A549 (cell line): ENCODE results near the gene RDH12. TPM values are rescaled to one million over a fixed set of nuclear protein-coding genes. Genes with fewer than 3 reads are reported as not detected.

Experiments
- ATAC-seq, 2 experiments: fragments of 200-7000 bp in 1 of 2; fragments of >200 bp in 1 of 2; cut with Nextera tagmentation in 1 of 2; cut with Tn5 transposase in 1 of 2; 3 replicates each; pipeline versions ENCODE4 v1.8.0 to v1.9.1; 2018 to 2020; ENCODE audit warnings: mild to moderate bottlenecking in 1 of 2, moderate library complexity in 1 of 2
- CTCF ChIA-PET: fragments of 300-600 bp; sonication (Branson Sonifier 250); formaldehyde crosslinking; extraction: SDS; loops from one replicate; lab custom pipeline; 2021; ENCODE audit warnings: antibody characterized with exemption, inconsistent platforms; lab: Yijun Ruan, JAX
- POLR2A ChIA-PET: fragments of 350-600 bp; formaldehyde crosslinking; extraction: SDS; loops from one replicate; lab custom pipeline; 2021; ENCODE audit warnings: antibody characterized with exemption, inconsistent platforms; lab: Yijun Ruan, JAX
- DNase-seq, 2 experiments: peaks; one replicate each; pipeline versions ENCODE4 v3.0.0 to v3.0.0-alpha.2; 2011 to 2016; ENCODE audit warnings: low read depth in 1 of 2, low spot score in 1 of 2
- FAIRE-seq: peaks from 2 replicates; lab custom pipeline; 2011; peaks lifted over from hg19 to GRCh38; lab: Jason Lieb, UNC
- H3K27ac ChIP-seq, 2 experiments: fragments of >200 bp; sonication (Bioruptor Twin); formaldehyde crosslinking; 3 replicates each; pipeline ENCODE4 v1.5.1; 2016 to 2017
- H3K4me1 ChIP-seq: fragments of >200 bp; sonication (Bioruptor Twin); formaldehyde crosslinking; 3 replicates; pipeline ENCODE4 v1.6.1; 2016
- H3K4me2 ChIP-seq: fragments of >200 bp; sonication (Bioruptor Twin); formaldehyde crosslinking; 3 replicates; pipeline ENCODE4 v1.6.1; 2016
- H3K4me3 ChIP-seq: fragments of >200 bp; sonication (Bioruptor Twin); formaldehyde crosslinking; 3 replicates; pipeline ENCODE4 v1.5.1; 2016
- H3K9me3 ChIP-seq: fragments of >200 bp; sonication (Bioruptor Twin); formaldehyde crosslinking; 3 replicates; pipeline ENCODE4 v1.6.1; 2016
- CBX8 ChIP-seq: fragments of 200-600 bp; sonication (generic); IDR thresholded peaks from 2 replicates; pipeline ENCODE4 v1.6.1; 2016
- CEBPB ChIP-seq, 2 experiments: fragments of >200 bp in 1 of 2; sonication (Bioruptor Twin) in 1 of 2; formaldehyde crosslinking in 1 of 2; IDR thresholded peaks; 2 replicates each; pipeline ENCODE4 v1.6.1; 2012 to 2016
- CHD2 ChIP-seq: fragments of 150-350 bp; IDR thresholded peaks from 2 replicates; pipeline ENCODE4 v1.6.1; 2014; ENCODE audit warnings: low read length; ENCODE audit not compliant: partially characterized antibody
- GATA3 ChIP-seq: IDR thresholded peaks from 2 replicates; pipeline ENCODE4 v1.6.1; 2012; ENCODE audit warnings: borderline replicate concordance
- HOXA7 ChIP-seq: fragments of 250-450 bp; sonication (Bioruptor Pico); IDR thresholded peaks from 2 replicates; pipeline ENCODE4 v1.5.0; 2020; ENCODE audit warnings: mild to moderate bottlenecking, moderate library complexity
- HOXB13 ChIP-seq: fragments of 250-450 bp; sonication (Bioruptor Pico); IDR thresholded peaks from 2 replicates; pipeline ENCODE4 v1.5.0; 2020; ENCODE audit warnings: low read depth, mild to moderate bottlenecking, moderate library complexity
- JUNB ChIP-seq: fragments of >200 bp; sonication (Bioruptor Twin); formaldehyde crosslinking; IDR thresholded peaks from 2 replicates; pipeline ENCODE4 v1.6.1; 2016
- KDM1A ChIP-seq: fragments of 200-600 bp; sonication (generic); IDR thresholded peaks from 2 replicates; pipeline ENCODE4 v1.6.1; 2016; ENCODE audit warnings: low read depth, mild to moderate bottlenecking
- MAFK ChIP-seq: fragments of 450-650 bp; IDR thresholded peaks from 2 replicates; pipeline ENCODE4 v1.6.1; 2014; ENCODE audit not compliant: partially characterized antibody
- MAZ ChIP-seq: fragments of 150-350 bp; IDR thresholded peaks from 2 replicates; pipeline ENCODE4 v1.6.1; 2014; ENCODE audit warnings: antibody characterized with exemption, low read depth, low read length, borderline replicate concordance
- MYC ChIP-seq: IDR thresholded peaks from 2 replicates; pipeline ENCODE4 v1.6.1; 2012; ENCODE audit warnings: mild to moderate bottlenecking, inconsistent platforms, low read length, improper control_type of control experiment, borderline replicate concordance
- NR3C1 ChIP-seq: fragments of >200 bp; sonication (Bioruptor Twin); formaldehyde crosslinking; IDR thresholded peaks from 3 replicates; pipeline ENCODE4 v1.6.1; 2017
- POLR2AphosphoS2 ChIP-seq: conservative IDR thresholded peaks from 2 replicates; pipeline ENCODE4 v1.6.1; 2012; ENCODE audit warnings: low read length, improper control_type of control experiment, inconsistent platforms
- RARB ChIP-seq: fragments of 250-450 bp; sonication (Bioruptor Pico); IDR thresholded peaks from 2 replicates; pipeline ENCODE4 v1.8.0; 2021; ENCODE audit warnings: mild to moderate bottlenecking, moderate library complexity
- RFX5 ChIP-seq: fragments of 450-650 bp; IDR thresholded peaks from 2 replicates; pipeline ENCODE4 v1.7.1; 2014; ENCODE audit warnings: antibody characterized with exemption, mild to moderate bottlenecking, moderate library complexity
- RNF2 ChIP-seq: fragments of 200-600 bp; sonication (generic); IDR thresholded peaks from 2 replicates; pipeline ENCODE4 v1.6.1; 2016; ENCODE audit warnings: low read depth, mild to moderate bottlenecking, antibody characterized with exemption, moderate library complexity, borderline replicate concordance
- SREBF2 ChIP-seq: fragments of 450-650 bp; IDR thresholded peaks from 2 replicates; pipeline ENCODE4 v1.6.1; 2014; ENCODE audit warnings: mild to moderate bottlenecking, moderate library complexity
- TFCP2L1 ChIP-seq: fragments of 250-450 bp; sonication (Bioruptor Pico); IDR thresholded peaks from 2 replicates; pipeline ENCODE4 v1.5.0; 2021; ENCODE audit warnings: mild to moderate bottlenecking
- ZSCAN20 ChIP-seq: fragments of 250-450 bp; sonication (Bioruptor Pico); IDR thresholded peaks from 2 replicates; pipeline ENCODE4 v1.8.0; 2022; ENCODE audit warnings: mild to moderate bottlenecking, moderate library complexity
- WGBS: methylation state at CpG from one replicate; pipeline ENCODE4 v1.1.6; 2017; ENCODE audit errors: missing lambda C conversion rate; 5-methylcytosine and 5-hydroxymethylcytosine counted together
- polyA plus RNA-seq, 4 experiments: library from polyadenylated mRNA; depleted of rRNA in 3 of 4; stranded (reverse); fragments of >200 nt; fragmentation: RNase III in 1 of 4; extraction: RNeasy Plus Mini Kit Qiagen cat#74134 plus additional on column Dnase treatment in 1 of 4; gene quantifications; 2 replicates in 3 of 4; 3 replicates in 1 of 4; pipeline ENCODE4 v1.2.3, GENCODE V29; 2011 to 2017
- TF ChIP-seq, protein P1 (sequence below): IDR thresholded peaks from 2 replicates; pipeline ENCODE4 v1.6.1; 2012
- TF ChIP-seq, protein P2 (sequence below): fragments of 250-450 bp; sonication (Bioruptor Pico); IDR thresholded peaks from 2 replicates; pipeline ENCODE4 v1.5.0; 2020; ENCODE audit warnings: low read depth, mild to moderate bottlenecking, moderate library complexity
- TF ChIP-seq, protein P3 (sequence below): fragments of 450-650 bp; IDR thresholded peaks from 2 replicates; pipeline ENCODE4 v1.6.1; 2014; ENCODE audit warnings: antibody characterized with exemption

The RDH12 gene
- polyA plus RNA-seq, 2 of the 4 experiments (the other 2 are of a cell fraction): 0.12 to 0.14 TPM

DNA sequence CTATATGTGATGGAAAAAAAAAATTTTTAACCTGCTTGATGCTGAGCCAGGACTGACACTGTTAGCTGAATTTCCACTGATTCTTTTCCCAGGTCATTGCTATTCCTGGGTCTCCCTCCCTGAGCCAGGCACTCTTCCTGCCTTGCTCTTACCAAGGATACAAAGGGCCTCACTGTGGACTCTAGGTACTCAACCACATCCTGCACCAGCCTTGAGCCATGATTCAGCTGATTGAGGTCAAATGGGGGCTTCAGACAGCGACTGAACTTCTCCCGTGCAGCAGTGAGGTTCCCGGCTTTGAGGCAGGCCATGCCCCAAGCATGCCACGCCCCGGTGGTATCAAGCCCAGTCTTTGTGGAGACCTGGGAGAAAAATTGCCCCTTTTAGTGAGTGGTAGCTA lies 60.4 kb downstream of the RDH12 start:
- ATAC-seq (no peak), FAIRE-seq (no peak), DNase-seq (no peak)
- CTCF ChIA-PET: interaction anchor here (1.1 kb wide), 2 partner anchors 15 to 57 kb away, joined by 3 read pairs; no protein-coding TSS in a partner anchor
- no peak overlapping the region for H3K4me2 ChIP-seq
- no peak overlapping the region for H3K4me3 ChIP-seq
- peaks cover 10% of the 10 kb centered on the region; the same call in 2 of the 3 replicates for H3K4me1 ChIP-seq
- no peaks in the 10 kb centered on the region for H3K9me3 ChIP-seq
- POLR2A ChIA-PET: no interaction called here
- H3K27ac ChIP-seq: no peak overlapping the region; a peak in 1 of 6 replicates
- TF ChIP-seq GATA3 (no peak), ZSCAN20 (no peak), HOXB13 (CRISPR knock-in tag) (no peak)
- TF ChIP-seq, all 56 proteins: peak for 0
- WGBS: 94% methylated on average over 5 of the region's 5 CpGs

DNA sequence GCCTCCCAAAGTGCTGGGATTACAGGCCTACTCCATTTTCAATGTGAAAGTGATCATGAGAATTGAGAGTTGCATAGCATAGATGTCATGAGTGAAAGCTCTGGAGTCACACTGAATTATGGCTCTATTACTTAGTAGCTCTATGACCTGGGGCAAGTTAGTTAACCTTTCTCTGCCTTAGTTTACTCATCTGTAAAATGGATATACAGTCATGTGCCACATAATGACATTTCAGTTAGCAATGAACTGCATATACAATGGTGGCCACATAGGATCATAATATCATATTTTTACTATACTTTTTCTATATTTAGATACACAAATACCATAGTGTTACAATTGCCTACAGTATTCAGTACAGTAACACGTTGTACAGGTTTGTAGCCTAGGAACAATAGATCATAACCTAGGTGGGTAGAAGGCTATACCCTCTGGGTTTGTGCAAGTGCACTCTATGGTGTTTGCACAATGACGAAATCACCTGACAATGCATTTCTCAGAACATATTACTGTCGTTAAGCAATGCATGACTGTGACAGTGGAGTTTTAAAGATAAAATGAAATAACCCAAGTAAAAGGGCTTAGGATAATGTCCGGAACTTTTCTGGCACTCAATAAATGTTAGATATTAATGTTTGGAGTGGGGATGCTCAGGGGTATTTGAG lies 61.6 kb downstream of the RDH12 start:
- FAIRE-seq (no peak), DNase-seq (peak in 1 of 2 experiments; percentile 15), ATAC-seq (peak in 1 of 2 experiments; percentile 37; a peak in 1 of 6 replicates)
- ChIA-PET POLR2A (interaction anchor here (0.7 kb wide), 1 partner anchor 24 kb away, joined by 3 read pairs; no protein-coding TSS in a partner anchor), CTCF (interaction anchor here (0.6 to 1.1 kb wide), 2 partner anchors 58 to 994 kb away, joined by 3 read pairs; no protein-coding TSS in a partner anchor)
- Histone ChIP-seq H3K27ac (peak overlapping the region; percentile 27 to 38; a peak in 2 of 6 replicates), H3K4me2 (no peak overlapping the region), H3K9me3 (no peaks in the 10 kb centered on the region), H3K4me1 (peaks cover 10% of the 10 kb centered on the region; the same call in 2 of the 3 replicates), H3K4me3 (no peak overlapping the region)
- 59% methylated on average over 4 of the region's 4 CpGs for WGBS
- no peak for TF ChIP-seq JUNB
- TF ChIP-seq POLR2AphosphoS2: no peak
- TF ChIP-seq, protein P1, sequence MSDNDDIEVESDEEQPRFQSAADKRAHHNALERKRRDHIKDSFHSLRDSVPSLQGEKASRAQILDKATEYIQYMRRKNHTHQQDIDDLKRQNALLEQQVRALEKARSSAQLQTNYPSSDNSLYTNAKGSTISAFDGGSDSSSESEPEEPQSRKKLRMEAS: no peak
- peak; percentile 72 for TF ChIP-seq MAFK
- peak in 1 of 2 experiments; percentile 30; a peak in 1 of 4 replicates for TF ChIP-seq CEBPB (IDR thresholded peaks at IDR 0.05)

DNA sequence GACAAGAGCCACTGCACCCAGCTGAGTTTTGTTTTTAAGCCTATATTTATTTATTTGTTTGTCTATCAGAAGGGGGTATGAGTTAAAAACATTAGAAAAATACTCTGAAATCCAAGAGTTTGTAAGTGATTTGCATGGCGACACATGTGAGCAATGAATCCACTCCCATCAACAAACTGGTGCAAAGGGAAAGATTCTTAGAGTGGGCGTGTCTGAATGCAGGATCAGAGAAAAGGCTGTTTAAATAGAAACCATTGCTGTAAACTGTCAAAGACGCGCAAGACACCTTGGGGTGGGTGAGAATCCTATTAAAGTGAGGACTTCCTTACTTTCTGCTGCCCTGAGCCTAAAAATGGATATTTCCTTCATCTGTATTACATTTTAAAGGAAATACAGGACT lies 62.8 kb downstream of the RDH12 start:
- POLR2A ChIA-PET: no interaction called here
- peaks cover 10% of the 10 kb centered on the region; the same call in 2 of the 3 replicates for H3K4me1 ChIP-seq
- H3K4me3 ChIP-seq: no peak overlapping the region
- TF ChIP-seq SREBF2: no peak
- TF ChIP-seq RFX5: no peak
- TF ChIP-seq, protein P2, sequence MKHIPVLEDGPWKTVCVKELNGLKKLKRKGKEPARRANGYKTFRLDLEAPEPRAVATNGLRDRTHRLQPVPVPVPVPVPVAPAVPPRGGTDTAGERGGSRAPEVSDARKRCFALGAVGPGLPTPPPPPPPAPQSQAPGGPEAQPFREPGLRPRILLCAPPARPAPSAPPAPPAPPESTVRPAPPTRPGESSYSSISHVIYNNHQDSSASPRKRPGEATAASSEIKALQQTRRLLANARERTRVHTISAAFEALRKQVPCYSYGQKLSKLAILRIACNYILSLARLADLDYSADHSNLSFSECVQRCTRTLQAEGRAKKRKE (CRISPR knock-in tag): no peak
- TF ChIP-seq, protein P3, sequence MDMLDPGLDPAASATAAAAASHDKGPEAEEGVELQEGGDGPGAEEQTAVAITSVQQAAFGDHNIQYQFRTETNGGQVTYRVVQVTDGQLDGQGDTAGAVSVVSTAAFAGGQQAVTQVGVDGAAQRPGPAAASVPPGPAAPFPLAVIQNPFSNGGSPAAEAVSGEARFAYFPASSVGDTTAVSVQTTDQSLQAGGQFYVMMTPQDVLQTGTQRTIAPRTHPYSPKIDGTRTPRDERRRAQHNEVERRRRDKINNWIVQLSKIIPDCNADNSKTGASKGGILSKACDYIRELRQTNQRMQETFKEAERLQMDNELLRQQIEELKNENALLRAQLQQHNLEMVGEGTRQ: no peak
- no peak for TF ChIP-seq KDM1A
- no peak for TF ChIP-seq RNF2
- TF ChIP-seq GATA3: no peak
- no peak for TF ChIP-seq MAFK
- TF ChIP-seq TFCP2L1: no peak
- TF ChIP-seq CBX8: no peak
- TF ChIP-seq MAZ: no peak
- TF ChIP-seq MYC: no peak
- TF ChIP-seq ZSCAN20: no peak
- TF ChIP-seq NR3C1: no peak
- no peak for TF ChIP-seq HOXA7 (CRISPR knock-in tag)
- TF ChIP-seq RARB (CRISPR knock-in tag): no peak
- TF ChIP-seq POLR2AphosphoS2: no peak
- no peak for TF ChIP-seq CHD2
- TF ChIP-seq, protein P1: no peak
- ATAC-seq: no peak
- DNase-seq: peak in 1 of 2 experiments; percentile 7
- WGBS: 86% methylated on average over 4 of the region's 4 CpGs
- no peak for FAIRE-seq
- CTCF ChIA-PET: no interaction called here
- no peaks in the 10 kb centered on the region for H3K9me3 ChIP-seq
- H3K4me2 ChIP-seq: no peak overlapping the region
- no peak overlapping the region for H3K27ac ChIP-seq
